ENCODE data around the gene MATCAP1. TPM values are rescaled to one million over a fixed set of nuclear protein-coding genes. Genes with fewer than 3 reads are reported as not detected.
A peak's percentile ranks its signal among the peaks of the same experiment; 100 is the strongest.

The MATCAP1 gene
- total RNA-seq, 3 donors from 2014 or later: 24.8 to 35.1 (median 29.2) TPM

DNA sequence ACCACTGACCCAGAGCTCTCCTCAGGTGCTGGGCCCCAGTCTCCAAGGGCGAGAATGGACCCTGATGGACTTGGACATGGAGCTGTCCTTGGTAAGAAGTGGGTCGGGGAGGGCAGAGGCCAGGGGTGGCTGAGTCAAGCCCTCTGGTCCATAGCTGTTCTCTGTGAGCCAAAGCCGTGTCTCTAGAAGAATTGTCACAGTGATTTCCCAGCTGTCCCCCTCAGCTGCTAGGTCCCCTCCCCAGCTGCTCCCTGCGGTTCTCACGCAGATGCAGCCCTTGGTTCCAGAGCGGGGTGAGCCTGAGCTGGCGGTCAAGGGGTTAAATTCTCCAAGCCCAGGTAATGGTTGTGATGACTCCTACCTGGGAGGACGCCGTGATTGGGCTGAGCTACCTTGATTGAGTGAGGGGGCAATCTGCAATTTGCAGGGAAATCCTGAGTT lies 14.7 kb downstream of the MATCAP1 start:
- no peak for ATAC-seq
- no peak for DNase-seq
- Histone ChIP-seq H3K4me1 (ENCODE audit: low read depth) (peaks cover 46% of the 10 kb centered on the region), H3K4me3 (no peak overlapping the region), H3K36me3 (ENCODE audit: low read depth) (no peaks in the 10 kb centered on the region), H3K9me3 (no peaks in the 10 kb centered on the region)
- no peak for TF ChIP-seq CTCF (IDR thresholded peaks at IDR 0.05)
- intact Hi-C loops (cut with DNase I, micrococcal nuclease): no loop called here

GRCh38 chr16:67167588-67167987 lies 16.2 kb downstream of the MATCAP1 start:
- peaks cover 52% of the 10 kb centered on the region for H3K4me1 ChIP-seq (ENCODE audit: low read depth)
- no peak for DNase-seq
- no peak for ATAC-seq

GRCh38 chr16:67166598-67167168 lies 17.1 kb downstream of the MATCAP1 start:
- H3K4me3 ChIP-seq: no peak overlapping the region
- no peak for TF ChIP-seq CTCF (IDR thresholded peaks at IDR 0.05)
- no peaks in the 10 kb centered on the region for H3K9me3 ChIP-seq
- peaks cover 57% of the 10 kb centered on the region for H3K4me1 ChIP-seq (ENCODE audit: low read depth)
- DNase-seq (no peak), ATAC-seq (no peak)
- intact Hi-C loops (cut with DNase I, micrococcal nuclease): no loop called here
- no peaks in the 10 kb centered on the region for H3K36me3 ChIP-seq (ENCODE audit: low read depth)

More at GRCh38 chr16:67167588-67167987, 16.2 kb downstream of the MATCAP1 start:
- TF ChIP-seq CTCF (IDR thresholded peaks at IDR 0.05): no peak
- H3K4me3 ChIP-seq: no peak overlapping the region
- intact Hi-C loops (cut with DNase I, micrococcal nuclease): no loop called here
- no peaks in the 10 kb centered on the region for H3K9me3 ChIP-seq
- H3K36me3 ChIP-seq (ENCODE audit: low read depth): no peaks in the 10 kb centered on the region

DNA sequence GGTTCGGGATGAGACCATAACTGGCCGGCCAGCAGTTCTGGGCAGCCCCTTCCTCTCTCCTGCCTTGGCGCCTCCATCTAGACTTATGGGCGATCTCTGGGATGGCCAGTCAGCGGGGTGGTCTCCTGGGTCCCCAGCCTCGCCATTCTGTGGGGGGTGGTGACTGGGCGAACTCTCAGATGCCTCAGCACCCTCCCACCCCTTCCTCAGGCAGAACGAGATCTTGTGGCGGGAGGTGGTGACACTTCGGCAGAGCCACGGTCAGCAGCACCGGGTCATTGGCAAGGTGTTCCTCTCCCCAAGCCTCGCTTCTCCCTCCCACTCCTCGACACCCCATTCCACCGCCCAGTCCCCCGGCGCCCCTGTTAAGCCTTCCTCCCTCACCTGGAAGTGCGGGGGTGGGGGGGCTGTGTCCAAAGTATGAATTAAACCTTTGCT lies 17.6 kb downstream of the MATCAP1 start:
- no peak overlapping the region for H3K4me3 ChIP-seq
- no peaks in the 10 kb centered on the region for H3K9me3 ChIP-seq
- no peak for TF ChIP-seq CTCF (IDR thresholded peaks at IDR 0.05)
- intact Hi-C loops (cut with DNase I, micrococcal nuclease): no loop called here
- H3K36me3 ChIP-seq (ENCODE audit: low read depth): no peaks in the 10 kb centered on the region
- H3K4me1 ChIP-seq (ENCODE audit: low read depth): peaks cover 61% of the 10 kb centered on the region
- DNase-seq (no peak), ATAC-seq (no peak)

DNA sequence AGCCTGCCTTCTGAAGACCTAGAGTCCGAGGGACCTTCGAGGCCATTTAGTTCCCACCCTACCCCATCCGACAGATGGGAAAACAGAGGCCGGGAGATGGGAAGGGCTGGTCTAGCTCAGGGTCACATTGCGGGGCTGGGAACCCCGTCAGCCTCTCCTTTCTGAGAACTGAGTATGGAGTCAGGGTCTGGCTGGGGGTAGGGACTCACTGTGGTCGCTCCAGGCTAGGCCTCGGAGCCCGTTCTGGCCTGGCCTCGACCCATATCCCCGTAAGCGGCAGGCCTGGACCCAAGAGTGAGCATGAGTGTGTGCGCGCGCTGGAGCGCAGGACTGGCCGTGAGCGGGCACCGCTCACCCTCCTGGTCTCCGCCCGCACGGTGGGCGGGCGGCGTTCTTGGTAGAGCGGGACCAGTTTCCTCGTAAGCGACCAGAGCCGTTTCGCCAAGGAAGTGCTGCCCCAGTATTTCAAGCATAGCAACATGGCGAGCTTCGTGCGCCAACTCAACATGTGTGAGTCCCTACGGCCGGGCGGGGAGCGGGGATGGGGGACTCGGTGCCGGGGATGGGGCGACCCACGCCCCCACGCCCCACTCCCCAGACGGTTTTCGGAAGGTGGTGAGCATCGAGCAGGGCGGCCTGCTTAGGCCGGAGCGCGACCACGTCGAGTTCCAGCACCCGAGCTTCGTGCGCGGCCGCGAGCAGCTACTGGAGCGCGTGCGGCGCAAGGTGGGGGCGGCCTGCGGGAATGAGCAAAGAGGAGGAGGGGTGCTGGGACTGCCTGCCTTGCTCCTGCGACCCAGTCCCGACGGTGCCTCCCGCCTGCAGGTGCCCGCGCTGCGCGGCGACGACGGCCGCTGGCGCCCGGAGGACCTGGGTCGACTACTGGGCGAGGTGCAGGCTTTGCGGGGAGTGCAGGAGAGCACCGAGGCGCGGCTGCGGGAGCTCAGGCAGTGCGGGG lies 18.4 kb downstream of the MATCAP1 start:
- no peaks in the 10 kb centered on the region for H3K36me3 ChIP-seq (ENCODE audit: low read depth)
- TF ChIP-seq CTCF (IDR thresholded peaks at IDR 0.05): no peak
- peaks cover 57% of the 10 kb centered on the region for H3K4me1 ChIP-seq (ENCODE audit: low read depth)
- DNase-seq (no peak), ATAC-seq (peak; percentile 2)
- intact Hi-C loops (cut with DNase I, micrococcal nuclease): no loop called here
- H3K9me3 ChIP-seq: no peaks in the 10 kb centered on the region
- no peak overlapping the region for H3K4me3 ChIP-seq
